ENCODE results near the gene CLN3.

CLN3 gene

DNA sequence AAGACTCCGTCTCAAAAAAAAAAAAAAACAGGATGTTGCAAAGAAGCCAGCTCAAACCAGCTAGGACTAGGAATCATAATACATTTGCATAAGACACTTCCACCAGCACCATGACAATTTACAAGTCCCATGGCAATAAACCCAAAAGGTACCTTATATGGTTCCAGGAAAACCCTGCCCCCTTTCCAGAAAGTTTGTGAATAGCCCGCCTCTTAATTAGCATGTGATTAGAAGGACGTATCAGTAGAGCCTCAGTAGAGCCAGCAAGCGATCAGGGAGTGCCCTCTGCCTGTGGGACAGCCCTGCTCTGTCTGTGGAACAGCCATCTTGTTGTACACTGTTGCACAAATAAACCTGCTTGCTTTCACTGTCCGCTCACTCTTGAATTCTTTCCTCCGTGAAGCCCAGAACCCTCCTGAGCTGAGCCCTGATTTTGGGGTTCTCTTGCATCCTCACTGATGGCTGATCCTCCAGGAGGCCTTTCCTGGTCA is 32.9 kb upstream of the CLN3 start:
- TF ChIP-seq, protein P1, sequence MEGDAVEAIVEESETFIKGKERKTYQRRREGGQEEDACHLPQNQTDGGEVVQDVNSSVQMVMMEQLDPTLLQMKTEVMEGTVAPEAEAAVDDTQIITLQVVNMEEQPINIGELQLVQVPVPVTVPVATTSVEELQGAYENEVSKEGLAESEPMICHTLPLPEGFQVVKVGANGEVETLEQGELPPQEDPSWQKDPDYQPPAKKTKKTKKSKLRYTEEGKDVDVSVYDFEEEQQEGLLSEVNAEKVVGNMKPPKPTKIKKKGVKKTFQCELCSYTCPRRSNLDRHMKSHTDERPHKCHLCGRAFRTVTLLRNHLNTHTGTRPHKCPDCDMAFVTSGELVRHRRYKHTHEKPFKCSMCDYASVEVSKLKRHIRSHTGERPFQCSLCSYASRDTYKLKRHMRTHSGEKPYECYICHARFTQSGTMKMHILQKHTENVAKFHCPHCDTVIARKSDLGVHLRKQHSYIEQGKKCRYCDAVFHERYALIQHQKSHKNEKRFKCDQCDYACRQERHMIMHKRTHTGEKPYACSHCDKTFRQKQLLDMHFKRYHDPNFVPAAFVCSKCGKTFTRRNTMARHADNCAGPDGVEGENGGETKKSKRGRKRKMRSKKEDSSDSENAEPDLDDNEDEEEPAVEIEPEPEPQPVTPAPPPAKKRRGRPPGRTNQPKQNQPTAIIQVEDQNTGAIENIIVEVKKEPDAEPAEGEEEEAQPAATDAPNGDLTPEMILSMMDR (IDR thresholded peaks at IDR 0.05; ENCODE audit: extremely low read depth, missing control alignments) = no peak
- DNase-seq (ENCODE audit: low spot score) = no peak

DNA sequence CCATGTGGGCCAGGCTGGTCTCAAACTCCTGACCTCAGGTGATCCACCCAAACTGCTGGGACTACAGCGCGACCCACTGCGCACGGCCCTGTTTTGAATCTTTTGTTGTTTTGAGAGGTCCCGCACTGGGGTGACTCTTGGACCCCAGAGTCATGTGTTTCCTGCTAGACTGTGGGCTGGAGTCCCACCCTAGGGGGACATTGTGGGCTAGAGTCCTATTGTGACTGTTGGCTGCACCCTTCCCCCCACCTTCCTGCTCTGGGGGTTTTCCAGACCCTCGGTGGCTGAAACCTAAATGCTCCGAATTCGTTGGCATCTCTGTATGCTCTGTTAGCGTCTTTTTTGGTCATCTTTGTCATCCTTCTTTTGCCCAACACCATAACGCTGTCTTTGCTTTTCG is 30.9 kb upstream of the CLN3 start:
- no peak for DNase-seq (ENCODE audit: low spot score)
- TF ChIP-seq, protein P1 (IDR thresholded peaks at IDR 0.05; ENCODE audit: extremely low read depth, missing control alignments) = no peak

DNA sequence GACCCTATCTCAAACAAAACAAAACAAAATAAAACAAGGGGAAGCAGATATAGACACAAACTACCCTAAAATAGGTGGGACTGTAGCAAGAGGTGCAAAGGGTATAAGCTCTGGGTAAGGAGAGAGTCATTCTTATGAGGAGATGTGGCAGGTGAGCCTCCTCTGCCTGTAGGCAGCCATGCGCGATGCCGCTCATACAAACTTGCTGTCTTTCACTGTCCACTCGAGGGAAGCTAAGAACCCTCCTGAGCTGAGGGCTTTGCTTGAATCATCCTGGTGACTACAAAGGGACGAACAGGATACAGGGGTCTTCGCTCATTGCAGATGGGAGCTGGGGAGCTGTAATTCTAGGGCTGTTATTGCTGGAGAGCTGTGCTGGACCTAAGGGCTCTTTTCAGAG is 29.6 kb upstream of the CLN3 start:
- TF ChIP-seq, protein P1 (IDR thresholded peaks at IDR 0.05; ENCODE audit: extremely low read depth, missing control alignments) = no peak
- DNase-seq (ENCODE audit: low spot score) = no peak

DNA sequence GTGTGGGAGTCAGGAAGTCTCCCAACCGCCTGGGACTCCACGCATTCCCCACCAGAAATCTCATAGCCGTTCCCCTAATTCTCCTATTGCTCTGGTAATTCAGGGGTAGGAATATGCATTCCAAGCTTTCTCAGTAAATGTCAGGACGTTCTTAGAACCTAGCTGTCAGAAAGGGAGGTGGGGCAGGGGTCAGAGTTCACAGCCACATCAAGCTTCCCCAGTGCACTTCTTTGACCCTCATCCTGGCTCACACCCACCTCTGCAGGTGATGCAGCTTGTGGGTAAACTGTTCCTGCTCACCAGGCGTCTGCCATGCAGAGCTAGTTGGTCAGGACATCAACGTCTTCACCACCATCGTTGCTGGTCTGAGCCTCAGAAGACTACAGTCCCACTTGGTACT is 28.8 kb upstream of the CLN3 start:
- TF ChIP-seq, protein P1 (IDR thresholded peaks at IDR 0.05; ENCODE audit: extremely low read depth, missing control alignments) = no peak
- DNase-seq (ENCODE audit: low spot score) = no peak

DNA sequence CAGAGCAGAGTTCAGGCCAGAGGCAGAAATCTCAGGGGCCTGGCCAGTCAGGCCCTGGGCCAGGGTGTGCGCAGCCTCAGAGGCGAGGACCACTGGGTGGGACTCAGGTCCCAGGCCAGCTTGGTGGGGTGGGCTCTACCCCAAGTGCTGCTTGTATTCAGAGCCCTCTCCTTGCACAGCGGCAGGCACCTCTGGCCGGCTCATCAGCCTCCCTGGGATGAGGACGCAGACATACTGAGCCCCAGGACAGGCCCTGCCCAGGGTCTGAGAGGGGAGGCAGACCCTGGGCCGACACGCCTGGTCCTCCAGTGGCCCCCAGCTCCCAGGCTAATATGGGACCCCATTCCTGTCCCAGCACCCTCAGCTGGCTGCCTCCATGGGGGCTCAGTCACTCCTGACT is 22.4 kb upstream of the CLN3 start:
- DNase-seq (ENCODE audit: low spot score) = no peak
- TF ChIP-seq, protein P1 (IDR thresholded peaks at IDR 0.05; ENCODE audit: extremely low read depth, missing control alignments) = no peak

DNA sequence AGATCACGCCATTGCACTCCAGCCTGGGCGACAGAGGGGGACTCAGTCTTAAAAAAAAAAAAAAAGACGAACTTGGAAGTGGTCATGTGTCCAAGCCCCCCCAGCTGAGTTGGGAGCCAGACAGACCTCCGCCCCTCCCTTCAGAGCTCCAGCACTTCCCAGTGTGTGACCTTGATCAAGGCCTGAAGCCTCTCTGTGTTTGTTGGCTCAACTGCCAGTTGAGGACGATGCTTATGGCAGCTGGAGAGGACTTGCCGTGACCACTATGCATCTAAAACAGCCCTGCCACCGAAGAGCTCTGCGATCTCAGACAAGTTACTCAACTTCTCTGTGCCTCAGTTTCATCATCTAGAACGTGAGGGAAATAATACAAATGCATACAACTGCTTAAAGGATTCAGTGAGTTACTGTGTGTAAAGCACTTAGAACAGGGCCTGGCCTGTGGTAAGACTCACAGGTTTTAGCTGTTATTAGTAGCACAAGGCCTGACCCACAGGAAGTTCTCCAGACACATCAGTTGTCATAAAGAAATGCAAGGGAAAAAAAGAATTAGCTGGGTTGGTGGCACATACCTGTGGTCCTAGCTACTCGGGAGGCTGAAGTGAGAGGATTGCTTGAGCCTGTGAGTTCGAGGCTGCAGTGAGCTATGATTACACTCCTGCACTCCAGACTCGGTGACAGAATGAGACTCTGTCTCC is 21.8 kb upstream of the CLN3 start:
- no peak for DNase-seq (ENCODE audit: low spot score)

More for the DNA sequence above, 21.8 kb upstream of the CLN3 start:
- TF ChIP-seq, protein P1 (IDR thresholded peaks at IDR 0.05; ENCODE audit: extremely low read depth, missing control alignments) = no peak

All from GM20000 (cell line).